Fibroblast of pulmonary artery (primary cell): ENCODE measurements around the gene ZBTB47.

Experiments
- DNase-seq: peaks from one replicate; pipeline ENCODE4 v3.0.0-alpha.2; 2010; ENCODE audit warnings: low read depth
- H3K4me3 ChIP-seq: replicated peaks from 2 replicates; pipeline ENCODE4 v1.5.1; 2011; ENCODE audit warnings: low read depth, mild to moderate bottlenecking, control low read depth, low read length, moderate library complexity
- TF ChIP-seq, protein P1 (sequence below): IDR thresholded peaks from 2 replicates; pipeline ENCODE4 v1.5.1; 2011; ENCODE audit warnings: mild to moderate bottlenecking, control low read depth, low read length, inconsistent platforms; ENCODE audit errors: missing control alignments

Gene ZBTB47

DNA sequence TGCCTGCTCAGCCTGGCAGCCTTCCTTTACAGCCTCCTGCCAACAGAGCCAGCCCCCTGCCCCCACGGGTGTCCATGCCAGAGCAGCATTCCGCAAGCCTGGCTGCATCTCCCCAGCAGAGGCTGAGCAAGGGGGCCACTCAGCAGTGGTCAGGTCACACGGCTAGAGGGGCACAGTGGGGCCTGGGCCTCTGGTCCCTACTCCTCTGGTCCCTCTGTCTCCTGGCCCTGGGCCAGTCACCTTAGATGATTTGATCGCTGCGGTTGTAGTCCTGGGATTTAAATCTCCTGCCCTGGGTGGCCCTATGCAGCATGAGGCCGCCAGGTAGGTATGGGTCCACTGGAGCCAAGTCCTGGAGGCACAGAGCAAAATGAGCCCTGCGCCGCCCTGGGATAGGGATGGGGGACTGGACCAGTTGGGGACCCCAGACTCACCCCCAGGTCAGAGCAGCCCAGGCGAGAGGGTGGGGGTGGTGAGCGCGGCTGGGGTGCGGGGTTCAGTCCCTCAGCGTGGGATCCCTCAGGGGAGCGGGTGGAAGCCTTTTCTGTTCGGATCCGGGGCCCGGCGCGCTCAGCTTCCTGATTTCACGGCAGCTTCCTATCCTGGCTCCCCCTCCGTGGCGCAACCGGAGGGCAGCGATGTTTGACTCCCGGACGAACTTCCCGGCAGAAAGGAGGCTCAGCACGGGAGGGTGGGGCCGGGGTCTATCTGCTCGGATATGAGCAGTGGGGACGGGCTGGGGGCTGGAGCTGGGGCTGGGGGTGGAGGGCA lies at the start of gene ZBTB47:
TSS of gene ZBTB47 (plus strand) at position 138 of the 771 bp plus-strand sequence. CDS start 4,659 bp downstream, outside the sequence.
- DNase-seq: peak; percentile 54
- TF ChIP-seq, protein P1, sequence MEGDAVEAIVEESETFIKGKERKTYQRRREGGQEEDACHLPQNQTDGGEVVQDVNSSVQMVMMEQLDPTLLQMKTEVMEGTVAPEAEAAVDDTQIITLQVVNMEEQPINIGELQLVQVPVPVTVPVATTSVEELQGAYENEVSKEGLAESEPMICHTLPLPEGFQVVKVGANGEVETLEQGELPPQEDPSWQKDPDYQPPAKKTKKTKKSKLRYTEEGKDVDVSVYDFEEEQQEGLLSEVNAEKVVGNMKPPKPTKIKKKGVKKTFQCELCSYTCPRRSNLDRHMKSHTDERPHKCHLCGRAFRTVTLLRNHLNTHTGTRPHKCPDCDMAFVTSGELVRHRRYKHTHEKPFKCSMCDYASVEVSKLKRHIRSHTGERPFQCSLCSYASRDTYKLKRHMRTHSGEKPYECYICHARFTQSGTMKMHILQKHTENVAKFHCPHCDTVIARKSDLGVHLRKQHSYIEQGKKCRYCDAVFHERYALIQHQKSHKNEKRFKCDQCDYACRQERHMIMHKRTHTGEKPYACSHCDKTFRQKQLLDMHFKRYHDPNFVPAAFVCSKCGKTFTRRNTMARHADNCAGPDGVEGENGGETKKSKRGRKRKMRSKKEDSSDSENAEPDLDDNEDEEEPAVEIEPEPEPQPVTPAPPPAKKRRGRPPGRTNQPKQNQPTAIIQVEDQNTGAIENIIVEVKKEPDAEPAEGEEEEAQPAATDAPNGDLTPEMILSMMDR: no peak
- H3K4me3 ChIP-seq: peak within 1 kb of the TSS; percentile 86

DNA sequence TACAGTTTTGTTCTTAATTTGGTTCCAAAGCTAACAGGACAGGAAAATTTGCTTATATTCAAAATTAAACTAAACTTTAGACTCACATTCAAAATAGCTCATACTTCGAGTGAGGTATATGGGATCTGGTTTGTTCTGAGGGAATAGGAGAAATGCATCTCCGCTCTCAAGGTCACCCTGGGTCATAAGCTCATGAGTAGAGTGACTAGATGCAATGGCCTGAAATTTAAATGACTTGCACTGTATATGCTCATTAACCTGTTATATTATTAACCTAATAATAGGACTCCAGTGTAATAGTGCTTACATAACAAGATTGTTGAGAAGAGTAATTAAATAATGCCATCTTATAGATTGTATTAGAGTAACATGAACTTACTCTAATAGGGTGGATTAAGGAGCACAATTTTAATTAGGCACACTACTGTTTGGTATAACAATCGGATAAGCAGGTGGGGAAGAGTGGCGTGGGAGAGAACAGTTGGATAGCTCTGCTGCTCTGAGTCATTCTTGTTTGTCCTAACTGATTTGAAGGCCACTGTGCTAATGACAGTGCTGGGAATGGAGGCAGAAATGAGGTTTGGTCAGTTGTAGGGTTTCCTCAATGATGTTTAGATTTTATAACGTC lies 47.8 kb upstream of the ZBTB47 start:
- no peak overlapping the region for H3K4me3 ChIP-seq
- no peak for DNase-seq
- TF ChIP-seq, protein P1: no peak

DNA sequence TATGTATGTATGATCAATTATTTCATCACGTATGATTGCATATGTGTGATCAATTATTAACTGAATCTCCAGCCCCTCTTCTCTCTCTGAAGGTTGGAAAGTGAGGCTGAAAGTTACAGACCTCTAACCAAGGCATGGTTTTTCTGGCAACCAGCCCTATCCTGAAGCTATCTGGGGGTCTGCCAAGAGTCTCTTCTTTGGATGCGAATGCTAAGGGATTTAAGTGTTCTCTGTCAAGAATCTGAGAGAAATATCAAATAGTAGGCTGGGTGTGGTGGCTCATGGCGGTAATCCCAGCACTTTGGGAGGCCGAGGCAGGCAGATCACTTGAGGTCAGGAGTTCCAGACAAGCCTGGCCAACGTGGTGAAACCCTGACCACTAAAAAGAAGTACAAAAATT lies 44.9 kb upstream of the ZBTB47 start:
- TF ChIP-seq, protein P1: no peak
- DNase-seq: peak; percentile 31
- H3K4me3 ChIP-seq: no peak overlapping the region

DNA sequence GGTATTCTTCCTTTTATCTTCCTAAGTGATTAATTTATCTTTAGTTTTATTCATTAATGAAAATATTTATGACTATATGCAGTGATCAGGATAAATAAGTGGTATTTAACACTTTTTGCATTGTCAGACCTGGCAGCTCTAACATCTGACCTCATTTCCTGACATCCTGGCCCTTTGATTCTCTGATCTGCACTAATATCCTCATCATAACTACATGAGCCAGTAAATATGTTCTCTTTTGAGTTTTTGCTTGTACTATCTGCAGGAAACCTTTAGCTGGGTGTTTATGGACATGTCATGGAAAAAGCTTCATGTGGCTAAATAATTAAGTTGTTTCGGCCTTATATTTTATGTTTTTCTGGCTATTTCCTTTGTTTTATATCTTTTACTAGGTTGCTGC lies 42.5 kb upstream of the ZBTB47 start:
- TF ChIP-seq, protein P1: no peak
- DNase-seq: no peak
- H3K4me3 ChIP-seq: no peak overlapping the region

DNA sequence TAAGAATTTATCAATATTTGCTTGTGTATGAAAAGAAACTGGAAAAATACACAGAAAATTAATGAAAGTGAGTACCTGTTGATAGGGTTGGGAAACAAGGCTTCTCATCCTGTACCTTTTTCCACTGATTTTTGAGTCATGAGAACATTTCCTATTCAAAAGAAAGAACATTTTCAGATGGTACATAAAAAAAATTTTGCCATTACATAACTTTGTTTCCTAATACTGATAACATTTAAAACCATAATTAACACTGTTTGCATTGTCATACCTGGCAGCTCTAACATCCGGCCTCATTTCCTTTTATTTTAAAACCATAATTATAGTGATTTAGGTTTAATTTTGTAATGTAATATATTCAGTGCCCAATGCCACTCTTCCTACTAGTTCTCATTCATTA lies 41.3 kb upstream of the ZBTB47 start:
- no peak for DNase-seq
- H3K4me3 ChIP-seq: no peak overlapping the region
- TF ChIP-seq, protein P1: no peak

DNA sequence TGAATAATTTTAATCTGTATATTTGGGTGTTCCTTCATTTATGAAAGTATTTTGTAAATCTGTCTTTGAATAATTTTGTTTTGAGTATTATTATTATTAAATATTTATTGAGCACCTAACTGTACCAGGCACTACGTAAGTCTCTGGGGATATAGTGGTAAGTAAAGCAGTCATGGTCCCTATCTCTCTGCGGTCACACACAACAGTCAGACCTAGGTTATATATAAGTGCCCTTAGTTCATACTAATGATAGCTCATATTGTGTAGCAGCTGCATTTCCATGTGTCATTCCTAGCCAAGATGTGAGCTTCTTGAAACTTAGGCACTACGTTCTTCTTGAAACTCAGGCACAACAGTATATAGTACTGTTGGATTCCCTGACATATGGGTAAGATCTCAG lies 40.6 kb upstream of the ZBTB47 start:
- no peak for DNase-seq
- no peak overlapping the region for H3K4me3 ChIP-seq
- TF ChIP-seq, protein P1: no peak
